ENCODE results near the gene CD99L2.
"Not testable (repeated sequence)": the region's sequence is repeated elsewhere in the genome, so short reads cannot be mapped to it uniquely, and the experiment has no call there.

Gene CD99L2

GRCh38 chrX:150849996-150850720 is 48.3 kb downstream of the CD99L2 start:
- DNase-seq: no peak

- no peak for DNase-seq
These were observed 49.0 kb downstream of the CD99L2 start for GRCh38 chrX:150849486-150849885.

DNA sequence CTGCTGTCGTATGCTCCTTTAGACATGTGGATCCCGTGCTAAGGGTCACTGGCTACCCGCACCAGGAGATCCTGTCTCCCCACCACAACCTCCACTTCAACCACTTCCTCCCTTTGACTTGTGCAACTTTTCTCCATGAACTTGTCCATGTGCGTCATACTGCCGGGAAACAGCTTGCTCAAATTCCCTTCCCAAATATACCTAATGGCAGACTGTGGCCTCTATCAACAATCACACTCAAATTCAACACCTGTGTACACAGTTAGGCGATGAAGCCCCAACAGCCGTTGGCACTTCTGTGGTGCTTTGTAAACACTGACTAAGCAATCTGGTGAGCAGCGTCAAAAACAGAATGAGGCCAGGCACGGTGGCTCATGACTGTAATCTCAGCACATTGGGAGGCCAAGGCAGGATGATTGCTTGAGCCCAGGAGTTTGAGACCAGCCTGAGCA is 49.5 kb downstream of the CD99L2 start:
- no peak for DNase-seq

GRCh38 chrX:150847088-150847487 is 51.4 kb downstream of the CD99L2 start:
- DNase-seq: no peak

- DNase-seq: no peak
These were observed 52.3 kb downstream of the CD99L2 start for GRCh38 chrX:150846130-150846529.

DNA sequence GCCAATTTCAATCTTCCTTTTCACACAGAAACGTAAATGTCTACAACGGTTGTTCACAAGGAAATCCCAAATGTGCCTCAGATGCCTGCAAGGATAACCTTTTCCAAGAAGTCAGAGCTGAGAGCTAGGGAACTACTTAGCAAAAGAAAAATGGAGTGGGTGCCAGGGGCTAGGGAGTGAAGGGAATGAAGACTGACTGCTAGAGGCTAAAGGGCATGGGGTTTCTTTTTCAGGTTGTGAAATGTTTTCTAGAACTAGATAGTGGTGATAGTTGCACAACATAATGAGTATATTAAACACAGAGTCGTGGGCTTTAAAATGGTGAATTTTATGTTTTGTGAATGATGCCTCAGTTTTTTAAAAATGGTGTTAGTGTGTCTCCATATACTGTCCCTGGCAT is 53.4 kb downstream of the CD99L2 start:
- DNase-seq: no peak

DNA sequence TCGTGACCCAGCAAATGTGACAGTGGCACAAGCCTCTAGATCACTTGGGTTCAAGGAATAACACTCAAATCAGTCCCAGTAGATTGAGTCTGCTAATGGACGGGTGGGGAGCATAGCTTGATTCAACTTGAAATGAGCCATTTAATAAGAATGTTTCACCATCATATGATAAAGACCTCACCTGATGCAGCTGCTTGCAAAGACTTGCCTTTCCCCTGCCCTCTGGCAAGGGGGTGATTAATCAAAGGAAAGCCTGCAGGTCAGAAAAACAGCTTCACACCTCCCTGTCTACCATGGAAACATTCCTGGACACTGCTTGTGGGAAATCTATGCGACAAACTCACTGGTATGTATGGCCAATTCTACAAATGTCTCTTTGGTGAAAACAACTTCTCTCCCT is 54.5 kb downstream of the CD99L2 start:
- DNase-seq: no peak

DNA sequence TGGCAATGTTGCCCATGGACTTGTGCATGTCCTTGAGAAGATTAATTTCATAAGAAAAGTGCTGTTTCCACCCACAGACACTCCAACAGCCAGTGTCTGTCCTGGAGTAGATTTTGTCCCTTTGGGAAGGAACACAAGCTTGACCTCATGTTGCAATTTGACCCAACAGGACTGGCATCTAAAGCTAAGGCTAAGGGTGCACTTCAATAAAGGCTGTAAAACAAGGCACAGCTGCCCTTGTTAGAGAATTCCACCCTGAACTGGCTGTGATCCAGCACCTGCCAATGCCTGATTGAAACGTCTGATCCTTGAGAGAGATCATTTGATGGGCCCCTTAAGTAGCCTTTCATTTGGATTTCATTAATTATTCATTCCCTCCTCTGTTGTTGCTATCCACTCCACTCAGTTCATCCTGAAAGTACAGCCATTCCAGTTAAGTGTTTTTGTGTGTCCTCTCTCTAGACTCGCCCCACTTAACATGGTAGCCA is 56.2 kb downstream of the CD99L2 start:
- no peak for DNase-seq

DNA sequence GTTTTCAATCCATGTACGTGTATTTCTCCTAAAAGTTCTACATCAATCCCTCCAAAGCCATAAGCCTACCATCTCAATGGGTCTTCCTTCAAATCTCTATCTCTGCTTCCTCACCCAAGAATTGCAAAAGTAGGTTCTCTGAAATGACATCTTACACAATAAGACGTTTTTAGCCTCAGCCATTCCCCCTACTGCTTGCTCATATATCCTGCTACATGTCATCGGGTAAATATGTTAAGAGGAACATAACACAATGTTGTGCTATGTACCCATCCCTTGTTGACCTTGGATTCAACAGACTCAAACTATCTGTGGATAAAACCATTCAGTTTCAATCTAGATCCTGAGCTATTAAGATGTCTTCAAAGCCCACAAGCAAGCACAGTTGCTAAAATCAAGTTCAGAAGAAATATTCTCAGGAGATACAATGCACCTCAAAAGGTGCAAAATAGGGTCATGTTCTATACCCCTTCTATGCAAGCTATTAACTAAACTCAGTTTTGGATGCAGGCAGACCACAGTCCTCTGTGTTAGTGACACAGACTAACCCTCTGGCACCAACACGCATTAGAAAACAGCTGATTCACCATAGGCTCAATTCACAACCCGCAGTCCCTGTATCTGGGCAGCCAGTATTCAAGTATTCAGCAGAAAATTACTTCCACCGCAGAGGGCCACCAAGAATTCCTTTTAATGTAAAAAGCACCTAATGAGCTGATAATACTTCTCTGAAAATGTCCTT is 56.8 kb downstream of the CD99L2 start:
- DNase-seq: no peak

DNA sequence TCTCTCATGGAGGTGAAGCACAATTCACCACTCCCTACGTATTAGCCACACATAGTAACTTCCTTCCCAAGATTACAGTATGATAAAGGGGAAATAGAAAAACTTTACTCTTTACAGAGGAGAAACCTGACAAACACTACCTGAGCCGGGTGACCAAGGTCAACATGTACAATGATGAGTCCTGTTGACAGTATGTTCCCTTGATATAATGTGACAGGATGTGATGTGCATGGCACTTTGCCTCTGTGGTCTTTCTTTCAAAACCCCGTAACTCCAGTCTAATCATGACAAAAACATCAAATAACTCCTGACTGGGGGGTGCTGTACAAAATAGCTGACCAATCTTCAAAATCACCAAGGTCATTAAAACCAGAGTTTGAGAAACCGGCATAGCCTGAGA is 60.6 kb downstream of the CD99L2 start:
- no peak for DNase-seq

- DNase-seq: no peak
These were observed 63.8 kb downstream of the CD99L2 start for GRCh38 chrX:150834695-150835094.

- DNase-seq: no peak
These were observed 64.9 kb downstream of the CD99L2 start for GRCh38 chrX:150833454-150834056.

GRCh38 chrX:150831863-150832262 is 66.6 kb downstream of the CD99L2 start:
- no peak for DNase-seq

GRCh38 chrX:150828785-150829184 is 69.7 kb downstream of the CD99L2 start:
- no peak for DNase-seq

DNA sequence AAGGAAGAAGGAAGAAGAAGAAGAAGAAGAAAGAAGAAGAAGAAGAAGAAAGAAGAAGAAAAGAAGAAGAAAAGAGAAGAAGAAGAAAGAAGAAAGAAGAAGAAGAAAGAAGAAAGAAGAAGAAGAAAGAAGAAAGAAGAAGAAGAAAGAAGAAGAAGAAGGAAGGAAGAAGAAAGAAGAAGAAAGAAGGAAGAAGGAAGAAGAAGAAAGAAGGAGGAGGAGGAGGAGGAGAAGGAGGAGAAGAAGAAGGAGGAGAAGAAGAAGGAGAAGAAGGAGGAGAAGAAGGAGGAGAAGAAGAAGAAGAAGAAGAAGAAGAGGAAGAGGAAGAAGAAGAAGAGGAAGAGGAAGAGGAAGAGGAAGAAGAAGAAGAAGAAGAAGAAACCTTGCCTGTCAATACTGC is 74.1 kb downstream of the CD99L2 start:
- not testable (repeated sequence) for DNase-seq

DNA sequence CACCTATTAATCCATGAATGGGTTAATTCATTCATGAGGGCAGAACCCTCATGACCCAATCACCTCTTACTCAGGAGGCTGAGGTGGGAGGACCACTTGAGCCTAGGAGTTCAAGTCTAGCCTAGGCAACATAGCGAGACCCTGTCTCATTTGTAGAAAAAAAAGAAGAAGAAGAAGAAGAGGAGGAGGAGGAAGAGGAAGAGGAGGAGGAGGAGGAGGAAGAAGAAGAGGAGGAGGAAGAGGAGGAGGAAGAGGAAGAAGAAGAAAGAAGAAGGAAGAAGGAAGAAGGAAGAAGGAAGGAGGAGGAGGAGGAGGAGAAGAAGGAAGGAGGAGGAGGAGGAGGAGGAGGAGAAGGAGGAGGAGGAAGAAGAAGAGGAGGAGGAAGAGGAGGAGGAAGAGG is 74.6 kb downstream of the CD99L2 start:
- not testable (repeated sequence) for DNase-seq

DNA sequence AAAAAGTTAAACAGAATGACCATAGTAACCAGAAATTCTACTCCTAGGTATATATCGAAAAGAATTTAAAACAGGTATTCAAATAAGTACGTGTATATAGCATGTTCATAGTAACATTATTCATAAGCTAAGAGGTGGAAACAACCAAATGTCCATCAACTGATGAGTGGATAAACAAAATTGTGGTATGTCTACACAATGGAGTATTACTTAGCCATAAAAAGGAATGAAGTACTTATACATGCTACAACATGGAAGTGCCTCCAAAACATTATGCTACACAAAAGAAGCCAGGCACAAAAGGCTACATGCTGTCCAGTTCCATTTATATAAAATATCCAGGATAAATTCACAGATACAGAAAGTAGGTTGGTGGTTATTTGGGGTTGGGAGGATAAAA is 76.5 kb downstream of the CD99L2 start:
- no peak for DNase-seq

GRCh38 chrX:150813922-150814321 is 84.5 kb downstream of the CD99L2 start:
- DNase-seq: no peak

GRCh38 chrX:150806827-150807226 is 91.6 kb downstream of the CD99L2 start:
- no peak for DNase-seq

GRCh38 chrX:150805736-150806135 is 92.7 kb downstream of the CD99L2 start:
- DNase-seq: no peak

DNA sequence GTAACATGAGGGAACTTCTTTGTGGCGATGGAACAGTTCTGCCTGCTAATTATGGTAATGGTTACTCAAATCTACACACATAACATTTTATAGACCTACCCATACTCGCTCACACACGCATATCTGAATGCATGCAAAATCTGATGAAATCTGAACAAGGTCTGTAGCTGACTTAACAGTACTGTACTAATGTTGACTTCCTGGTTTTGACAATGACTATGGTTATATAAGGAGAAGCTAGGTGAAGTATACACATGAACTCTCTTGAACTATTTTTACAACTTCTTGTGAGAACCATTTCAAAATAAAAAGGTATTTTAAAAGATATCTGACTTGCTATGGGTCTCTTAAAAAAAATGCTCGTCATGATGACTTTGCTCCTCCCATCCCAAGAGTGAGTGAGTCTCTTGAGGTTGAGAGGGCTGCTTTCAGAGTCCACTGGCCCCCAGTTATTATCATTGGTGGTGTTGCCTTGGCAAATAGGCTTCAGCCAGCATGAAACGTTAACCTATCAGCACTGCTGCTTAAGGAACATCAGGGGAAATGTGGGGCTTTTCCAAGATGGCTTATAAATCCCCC is 105.4 kb downstream of the CD99L2 start:
- no peak for DNase-seq

- no peak for DNase-seq
These were observed 108.4 kb downstream of the CD99L2 start for GRCh38 chrX:150790021-150790420.

DNA sequence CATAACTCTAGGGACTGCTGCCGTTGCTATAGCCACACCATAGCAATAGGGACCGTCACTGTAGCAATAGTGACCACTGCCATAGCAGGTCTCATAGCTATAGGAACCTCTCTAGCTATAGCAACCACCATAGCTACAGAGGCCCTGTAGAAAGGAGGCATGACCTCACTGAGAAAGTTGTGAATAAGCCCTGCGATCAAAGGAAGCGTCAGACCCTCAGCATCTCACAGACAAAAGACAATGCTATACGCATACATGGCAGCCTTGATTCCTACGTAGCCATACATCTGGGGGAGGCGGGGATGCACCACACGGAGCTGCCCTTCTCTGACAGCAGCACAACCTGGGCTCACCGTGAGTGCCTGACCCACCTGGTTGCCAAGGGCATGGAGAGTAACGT is 116.8 kb downstream of the CD99L2 start:
- DNase-seq: no peak

GRCh38 chrX:150779385-150779784 is 119.1 kb downstream of the CD99L2 start:
- no peak for DNase-seq

Data from activated T-cell treated with anti-CD3 and anti-CD28 coated beads, Interleukin-2, amount 50 U/mL, for 48 hours (primary cell).